ENCODE data around the gene SLC36A3.
"Not testable (repeated sequence)": the region's sequence is repeated elsewhere in the genome, so short reads cannot be mapped to it uniquely, and the experiment has no call there.

The SLC36A3 gene

DNA sequence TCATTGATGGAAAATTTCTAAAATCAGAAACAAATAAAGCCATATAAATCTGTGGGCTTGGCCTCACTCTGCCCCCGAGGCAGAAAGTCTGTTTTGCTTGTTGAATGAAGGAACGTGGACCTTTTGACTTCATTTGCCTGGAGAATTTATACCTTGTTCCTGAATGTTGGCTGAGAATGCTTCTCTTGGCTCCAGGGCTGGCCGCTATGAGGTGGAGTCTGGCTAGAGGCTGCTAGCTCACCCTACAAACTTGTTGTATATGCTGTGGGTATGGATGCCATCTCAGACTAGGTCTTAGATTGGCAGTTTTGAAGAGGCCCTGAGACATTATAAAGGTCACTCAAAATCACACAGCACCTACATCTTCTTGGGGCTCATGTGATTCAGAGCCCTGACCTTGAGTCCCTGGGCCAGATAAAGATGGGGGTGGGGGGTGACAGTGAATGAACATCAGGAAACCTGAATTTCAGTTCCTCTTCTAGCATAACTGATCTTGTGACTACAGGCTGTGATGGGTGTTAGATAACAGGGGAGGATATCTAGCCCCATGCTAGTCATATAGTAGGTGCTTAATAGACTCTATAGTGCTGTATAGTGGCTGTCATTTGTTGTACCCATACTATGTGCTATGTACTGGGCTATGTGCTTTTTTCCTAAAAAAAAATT is 47.8 kb downstream of the SLC36A3 start:
- peaks cover 5 to 11% (median 9%) of the 10 kb centered on the region in 3 donors for H3K36me3 ChIP-seq
- H3K9me3 ChIP-seq: no peaks in the 10 kb centered on the region
- no peaks in the 10 kb centered on the region for H3K27me3 ChIP-seq
- intact Hi-C loops (cut with DNase I; ENCODE audit: low total_unique reads): no loop called here
- H3K4me3 ChIP-seq: no peak overlapping the region
- H3K27ac ChIP-seq: no peak overlapping the region
- peaks cover 0 to 25% (median 15%) of the 10 kb centered on the region in 4 donors for H3K4me1 ChIP-seq
- DNase-seq: no peak
- TF ChIP-seq, protein P1, sequence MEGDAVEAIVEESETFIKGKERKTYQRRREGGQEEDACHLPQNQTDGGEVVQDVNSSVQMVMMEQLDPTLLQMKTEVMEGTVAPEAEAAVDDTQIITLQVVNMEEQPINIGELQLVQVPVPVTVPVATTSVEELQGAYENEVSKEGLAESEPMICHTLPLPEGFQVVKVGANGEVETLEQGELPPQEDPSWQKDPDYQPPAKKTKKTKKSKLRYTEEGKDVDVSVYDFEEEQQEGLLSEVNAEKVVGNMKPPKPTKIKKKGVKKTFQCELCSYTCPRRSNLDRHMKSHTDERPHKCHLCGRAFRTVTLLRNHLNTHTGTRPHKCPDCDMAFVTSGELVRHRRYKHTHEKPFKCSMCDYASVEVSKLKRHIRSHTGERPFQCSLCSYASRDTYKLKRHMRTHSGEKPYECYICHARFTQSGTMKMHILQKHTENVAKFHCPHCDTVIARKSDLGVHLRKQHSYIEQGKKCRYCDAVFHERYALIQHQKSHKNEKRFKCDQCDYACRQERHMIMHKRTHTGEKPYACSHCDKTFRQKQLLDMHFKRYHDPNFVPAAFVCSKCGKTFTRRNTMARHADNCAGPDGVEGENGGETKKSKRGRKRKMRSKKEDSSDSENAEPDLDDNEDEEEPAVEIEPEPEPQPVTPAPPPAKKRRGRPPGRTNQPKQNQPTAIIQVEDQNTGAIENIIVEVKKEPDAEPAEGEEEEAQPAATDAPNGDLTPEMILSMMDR (IDR thresholded peaks at IDR 0.05): no peak

DNA sequence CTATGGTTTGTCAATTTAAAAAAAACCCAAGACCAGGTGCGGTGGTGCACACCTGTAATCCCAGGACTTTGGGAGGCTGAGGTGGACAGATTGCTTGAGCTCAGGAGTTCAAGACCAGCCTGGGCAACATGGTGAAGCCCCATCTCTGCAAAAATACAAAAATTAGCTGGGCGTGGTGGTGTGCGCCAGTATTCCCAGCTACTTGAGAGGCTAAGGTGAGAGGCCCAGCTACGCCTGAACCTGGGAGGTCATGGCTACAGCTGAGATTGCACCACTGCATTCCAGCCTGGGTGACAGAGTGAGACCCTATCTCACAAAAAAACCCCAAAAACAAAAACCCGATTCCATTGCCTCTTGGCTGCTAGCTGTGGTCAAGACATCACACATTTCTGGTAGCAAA is 48.6 kb downstream of the SLC36A3 start:
- intact Hi-C loops (cut with DNase I; ENCODE audit: low total_unique reads); DNase-seq; H3K27ac ChIP-seq; H3K9me3 ChIP-seq; H3K27me3 ChIP-seq; H3K4me3 ChIP-seq; H3K36me3 ChIP-seq: not testable (repeated sequence)
- peaks cover 0 to 25% (median 15%) of the 10 kb centered on the region in 4 donors for H3K4me1 ChIP-seq

DNA sequence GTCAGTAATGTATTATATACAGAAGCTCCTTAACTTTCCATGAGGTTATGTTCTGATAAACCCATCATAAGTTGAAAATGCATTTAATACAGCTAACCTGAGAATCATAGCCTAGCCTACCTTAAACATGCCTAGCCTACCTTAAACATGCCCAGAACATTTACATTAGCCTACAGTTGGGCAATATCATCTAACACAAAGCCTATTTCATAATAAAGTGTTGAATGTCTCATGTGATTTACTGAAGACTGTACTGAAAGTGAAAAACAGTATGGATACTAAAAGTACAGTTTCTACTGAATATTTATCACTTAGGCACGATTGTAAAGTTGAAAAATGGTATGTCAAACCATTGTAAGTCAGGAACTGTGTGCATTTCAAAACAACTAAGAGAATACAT is 49.0 kb downstream of the SLC36A3 start:
- H3K4me3 ChIP-seq: no peak overlapping the region
- H3K9me3 ChIP-seq: no peaks in the 10 kb centered on the region
- TF ChIP-seq, protein P1 (IDR thresholded peaks at IDR 0.05): no peak
- DNase-seq: no peak
- intact Hi-C loops (cut with DNase I; ENCODE audit: low total_unique reads): no loop called here
- H3K27ac ChIP-seq: no peak overlapping the region
- H3K4me1 ChIP-seq: peaks cover 0 to 25% (median 15%) of the 10 kb centered on the region in 4 donors
- peaks cover 0 to 2% (median 0%) of the 10 kb centered on the region in 3 donors for H3K36me3 ChIP-seq
- no peaks in the 10 kb centered on the region for H3K27me3 ChIP-seq

DNA sequence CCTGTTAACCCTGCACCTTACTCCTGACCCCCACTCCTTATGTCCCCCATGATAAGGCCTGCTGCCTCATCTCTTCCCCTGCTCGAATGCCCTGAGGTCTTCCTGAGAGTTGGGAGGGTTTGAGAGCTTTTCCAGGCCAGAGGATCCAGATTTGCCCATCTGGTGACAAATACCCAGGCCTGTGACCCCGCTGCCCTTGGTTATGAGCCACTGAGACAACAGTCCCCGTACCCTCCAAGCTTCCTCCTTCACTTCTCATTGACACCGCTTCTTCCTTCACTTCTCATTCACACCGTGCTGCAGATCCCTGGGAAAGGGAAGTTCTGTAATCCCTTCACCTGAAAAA is 50.0 kb downstream of the SLC36A3 start:
- Histone ChIP-seq H3K9me3 (no peaks in the 10 kb centered on the region), H3K27me3 (no peaks in the 10 kb centered on the region), H3K4me1 (peaks cover 0 to 25% (median 15%) of the 10 kb centered on the region in 4 donors), H3K27ac (peak overlapping the region; percentile 57 to 82), H3K36me3 (no peaks in the 10 kb centered on the region), H3K4me3 (peak overlapping the region; percentile 66 to 87)
- no peak for DNase-seq
- intact Hi-C loops (cut with DNase I; ENCODE audit: low total_unique reads): no loop called here
- TF ChIP-seq, protein P1 (IDR thresholded peaks at IDR 0.05): no peak

GRCh38 chr5:151252762-151253604 is 50.6 kb downstream of the SLC36A3 start, which contains the start of gene GM2A:
GM2A (plus strand) TSS chr5:151253185; CDS start chr5:151253217, 32 bp downstream.
- peak within 1 kb of the TSS; percentile 66 to 87 for H3K4me3 ChIP-seq
- peak; percentile 99 to 100 for DNase-seq
- TF ChIP-seq, protein P1 (IDR thresholded peaks at IDR 0.05): no peak
- H3K4me1 ChIP-seq: peaks cover 0 to 25% (median 15%) of the 10 kb centered on the region in 4 donors
- H3K27me3 ChIP-seq: no peaks in the 10 kb centered on the region
- H3K27ac ChIP-seq: peak within 1 kb of the TSS; percentile 69 to 82
- no peaks in the 10 kb centered on the region for H3K9me3 ChIP-seq
- intact Hi-C loops (cut with DNase I; ENCODE audit: low total_unique reads): no loop called here
- no peaks in the 10 kb centered on the region for H3K36me3 ChIP-seq

- no peak overlapping the region for H3K4me3 ChIP-seq
- DNase-seq: no peak
- H3K4me1 ChIP-seq: peaks cover 0 to 25% (median 15%) of the 10 kb centered on the region in 4 donors
- TF ChIP-seq, protein P1 (IDR thresholded peaks at IDR 0.05): no peak
- H3K36me3 ChIP-seq: no peaks in the 10 kb centered on the region
- no peaks in the 10 kb centered on the region for H3K27me3 ChIP-seq
- no peaks in the 10 kb centered on the region for H3K9me3 ChIP-seq
- H3K27ac ChIP-seq: no peak overlapping the region
- intact Hi-C loops (cut with DNase I; ENCODE audit: low total_unique reads): no loop called here
Measured at GRCh38 chr5:151251621-151252020, 51.9 kb downstream of the SLC36A3 start.
